Liver (tissue), 9 donors: ENCODE results near the gene TMEM175. TPM values are rescaled to one million over a fixed set of nuclear protein-coding genes. Genes with fewer than 3 reads are reported as not detected.

ENCODE experiments used
- DNase-seq: peaks from one replicate; pipeline ENCODE4 v3.0.0-alpha.2; 2017; ENCODE audit warnings: low spot score
- H3K27ac ChIP-seq, 2 donors: one replicate each; pipeline ENCODE4 v1.7.0; 2013; ENCODE audit warnings: inconsistent platforms in 2 of 2, low read length in 2 of 2, control low read depth in 1 of 2, low read depth in 1 of 2, mild to moderate bottlenecking in 1 of 2
- H3K27me3 ChIP-seq, 4 donors: one replicate each; pipeline versions ENCODE4 v1.6.1 to v1.7.0; 2013; ENCODE audit warnings: low read length in 3 of 4, inconsistent platforms in 1 of 4, mild to moderate bottlenecking in 1 of 4, moderate library complexity in 1 of 4; ENCODE audit not compliant: control insufficient read depth in 4 of 4, insufficient read depth in 4 of 4
- H3K36me3 ChIP-seq, 4 donors: one replicate each; pipeline versions ENCODE4 v1.6.1 to v1.7.0; 2013; ENCODE audit warnings: low read length in 3 of 4, mild to moderate bottlenecking in 3 of 4, low read depth in 1 of 4, moderate library complexity in 1 of 4; ENCODE audit not compliant: control insufficient read depth in 4 of 4, insufficient read depth in 3 of 4
- H3K4me1 ChIP-seq, 4 donors: one replicate each; pipeline versions ENCODE4 v1.6.1 to v1.7.0; 2013; ENCODE audit warnings: low read length in 3 of 4, mild to moderate bottlenecking in 3 of 4, moderate library complexity in 1 of 4; ENCODE audit not compliant: control insufficient read depth in 4 of 4, insufficient read depth in 4 of 4
- H3K4me3 ChIP-seq, 3 donors: one replicate each; pipeline versions ENCODE4 v1.6.1 to v1.7.0; 2013; ENCODE audit warnings: low read length in 3 of 3, control low read depth in 1 of 3, low read depth in 1 of 3, mild to moderate bottlenecking in 1 of 3
- H3K9ac ChIP-seq, 2 donors: one replicate each; pipeline ENCODE4 v1.7.0; 2013; ENCODE audit warnings: low read length in 2 of 2, mild to moderate bottlenecking in 2 of 2, moderate library complexity in 2 of 2, control low read depth in 1 of 2, low read depth in 1 of 2
- H3K9me3 ChIP-seq, 4 donors: one replicate each; pipeline versions ENCODE4 v1.6.1 to v1.7.0; 2013; ENCODE audit warnings: low read length in 3 of 4; ENCODE audit not compliant: control insufficient read depth in 4 of 4
- EGR1 ChIP-seq, 2 donors: IDR thresholded peaks; 2 replicates each; pipeline ENCODE4 v1.6.1; 2016 to 2018; ENCODE audit warnings: antibody characterized with exemption in 2 of 2, low read depth in 2 of 2
- FOXA1 ChIP-seq: IDR thresholded peaks from 2 replicates; pipeline ENCODE4 v1.6.1; 2016; ENCODE audit warnings: antibody characterized with exemption
- FOXA2 ChIP-seq: IDR thresholded peaks from 2 replicates; pipeline ENCODE4 v1.6.1; 2016; ENCODE audit warnings: antibody characterized with exemption
- GABPA ChIP-seq, 2 donors: IDR thresholded peaks in 1 of 2; conservative IDR thresholded peaks in 1 of 2; 2 replicates each; pipeline ENCODE4 v1.6.1; 2016; ENCODE audit warnings: antibody characterized with exemption in 2 of 2, mild to moderate bottlenecking in 1 of 2, moderate library complexity in 1 of 2
- HNF4A ChIP-seq, 2 donors: conservative IDR thresholded peaks; 2 replicates each; pipeline ENCODE4 v1.6.1; 2016; ENCODE audit warnings: antibody characterized with exemption in 2 of 2, mild to moderate bottlenecking in 2 of 2
- HNF4G ChIP-seq: IDR thresholded peaks from 2 replicates; pipeline ENCODE4 v1.6.1; 2016; ENCODE audit warnings: antibody characterized with exemption
- JUND ChIP-seq, 2 donors: IDR thresholded peaks; 2 replicates each; pipeline ENCODE4 v1.6.1; 2016; ENCODE audit warnings: antibody characterized with exemption in 2 of 2
- NR2F2 ChIP-seq: IDR thresholded peaks from 2 replicates; pipeline ENCODE4 v1.6.1; 2016; ENCODE audit warnings: antibody characterized with exemption
- RAD21 ChIP-seq, 2 donors: IDR thresholded peaks; 2 replicates each; pipeline ENCODE4 v1.6.1; 2016; ENCODE audit warnings: antibody characterized with exemption in 2 of 2, mild to moderate bottlenecking in 2 of 2
- RXRA ChIP-seq, 2 donors: IDR thresholded peaks; 2 replicates each; pipeline ENCODE4 v1.6.1; 2017 to 2018; ENCODE audit warnings: antibody characterized with exemption in 2 of 2, mild to moderate bottlenecking in 1 of 2
- SP1 ChIP-seq: IDR thresholded peaks from 2 replicates; pipeline ENCODE4 v1.6.1; 2018; ENCODE audit warnings: antibody characterized with exemption, mild to moderate bottlenecking
- TAF1 ChIP-seq: conservative IDR thresholded peaks from 2 replicates; pipeline ENCODE4 v1.6.1; 2016; ENCODE audit warnings: antibody characterized with exemption, mild to moderate bottlenecking
- YY1 ChIP-seq: IDR thresholded peaks from 2 replicates; pipeline ENCODE4 v1.6.1; 2016; ENCODE audit warnings: antibody characterized with exemption, mild to moderate bottlenecking
- WGBS: extraction: QIAGEN DNeasy Blood & Tissue Kit; methylation state at CpG from one replicate; pipeline ENCODE4 v1.1.7; 2013; 5-methylcytosine and 5-hydroxymethylcytosine counted together
- polyA plus RNA-seq, 2 donors: library from polyadenylated mRNA; stranded (reverse) in 1 of 2; unstranded in 1 of 2; fragments of 200-250 nt in 1 of 2; fragments of >200 nt in 1 of 2; fragmentation: Nextera tagmentation in 1 of 2; extraction: Ambion mirVana in 1 of 2; gene quantifications; one replicate each; pipeline versions ENCODE4 v1.2.1 to v1.2.3, GENCODE V29; 2013 to 2015
- total RNA-seq, 2 donors: library from RNA; depleted of rRNA; stranded (reverse); fragments of >200 nt; gene quantifications; one replicate each; pipeline ENCODE4 v1.2.3, GENCODE V29; 2014
- TF ChIP-seq, protein P1 (sequence below): fragments of 150-350 bp; IDR thresholded peaks from 2 replicates; pipeline ENCODE4 v1.5.1; 2017; ENCODE audit warnings: improper control_type of control experiment, low read depth, low read length; ENCODE audit not compliant: missing input control
- TF ChIP-seq, protein P2 (sequence below): IDR thresholded peaks from 2 replicates; pipeline ENCODE4 v1.6.1; 2016; ENCODE audit warnings: antibody characterized with exemption, mild to moderate bottlenecking
- TF ChIP-seq, protein P3 (sequence below): IDR thresholded peaks from 2 replicates; pipeline ENCODE4 v1.6.1; 2016; ENCODE audit warnings: antibody characterized with exemption
- TF ChIP-seq, protein P4 (sequence below): IDR thresholded peaks from 2 replicates; pipeline ENCODE4 v1.6.1; 2016; ENCODE audit warnings: antibody characterized with exemption
- TF ChIP-seq, protein P5 (sequence below): IDR thresholded peaks from 2 replicates; pipeline ENCODE4 v1.6.1; 2016; ENCODE audit warnings: antibody characterized with exemption
- donor health status: healthy.
- donor health status: healthy.
- donor health status: healthy.
- donor health status: healthy.
- donor health status: healthy.

TMEM175 gene
- total and polyA plus RNA-seq, 4 donors = 18.6 to 26.3 (median 25.5) TPM

DNA sequence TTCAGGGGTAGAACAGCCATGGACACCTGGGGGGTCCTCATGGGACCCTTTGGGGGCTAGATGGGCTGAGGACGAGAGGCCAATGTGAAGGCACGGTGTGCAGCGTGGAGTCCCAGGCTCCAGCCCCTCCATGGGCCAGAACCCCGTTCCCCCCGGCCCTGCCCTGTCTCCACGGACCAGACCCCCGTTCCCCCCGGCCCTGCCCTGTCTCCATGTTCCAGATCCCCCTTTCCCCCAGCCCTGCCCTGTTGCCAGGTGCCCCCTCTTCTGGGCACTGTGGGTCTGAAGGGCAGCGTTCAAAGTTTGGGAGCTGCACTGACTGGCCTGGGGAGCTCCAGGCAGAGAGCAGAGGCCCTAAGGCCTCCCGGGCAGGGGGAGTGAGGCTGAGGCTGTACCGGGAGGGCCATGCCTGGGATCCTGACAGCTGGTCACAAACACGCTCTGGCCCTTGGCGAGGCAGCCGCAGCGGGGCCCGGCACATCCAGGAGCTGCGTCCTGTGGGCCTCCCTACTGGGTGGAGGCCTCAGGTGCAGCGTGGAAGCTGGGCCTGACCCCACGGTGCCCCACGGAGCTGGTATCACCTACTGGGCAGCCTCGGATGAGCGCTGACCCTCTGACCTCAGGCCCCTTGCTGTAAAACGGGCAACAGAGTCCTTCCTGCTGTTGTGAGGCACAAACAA lies 32.2 kb downstream of the TMEM175 start:
- Histone ChIP-seq H3K9me3 (no peaks in the 10 kb centered on the region), H3K27ac (no peak overlapping the region), H3K4me1 (no peaks in the 10 kb centered on the region), H3K9ac (no peak overlapping the region), H3K27me3 (no peaks in the 10 kb centered on the region), H3K4me3 (no peak overlapping the region), H3K36me3 (peaks cover 0 to 23% (median 2%) of the 10 kb centered on the region in 4 donors)
- TF ChIP-seq HNF4G = no peak
- no peak for TF ChIP-seq EGR1 (IDR thresholded peaks at IDR 0.05; ENCODE audit: low read depth in 2 of 2)
- TF ChIP-seq, protein P1, sequence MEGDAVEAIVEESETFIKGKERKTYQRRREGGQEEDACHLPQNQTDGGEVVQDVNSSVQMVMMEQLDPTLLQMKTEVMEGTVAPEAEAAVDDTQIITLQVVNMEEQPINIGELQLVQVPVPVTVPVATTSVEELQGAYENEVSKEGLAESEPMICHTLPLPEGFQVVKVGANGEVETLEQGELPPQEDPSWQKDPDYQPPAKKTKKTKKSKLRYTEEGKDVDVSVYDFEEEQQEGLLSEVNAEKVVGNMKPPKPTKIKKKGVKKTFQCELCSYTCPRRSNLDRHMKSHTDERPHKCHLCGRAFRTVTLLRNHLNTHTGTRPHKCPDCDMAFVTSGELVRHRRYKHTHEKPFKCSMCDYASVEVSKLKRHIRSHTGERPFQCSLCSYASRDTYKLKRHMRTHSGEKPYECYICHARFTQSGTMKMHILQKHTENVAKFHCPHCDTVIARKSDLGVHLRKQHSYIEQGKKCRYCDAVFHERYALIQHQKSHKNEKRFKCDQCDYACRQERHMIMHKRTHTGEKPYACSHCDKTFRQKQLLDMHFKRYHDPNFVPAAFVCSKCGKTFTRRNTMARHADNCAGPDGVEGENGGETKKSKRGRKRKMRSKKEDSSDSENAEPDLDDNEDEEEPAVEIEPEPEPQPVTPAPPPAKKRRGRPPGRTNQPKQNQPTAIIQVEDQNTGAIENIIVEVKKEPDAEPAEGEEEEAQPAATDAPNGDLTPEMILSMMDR = no peak
- no peak for TF ChIP-seq RAD21 (IDR thresholded peaks at IDR 0.05)
- no peak for TF ChIP-seq FOXA1
- TF ChIP-seq HNF4A (conservative IDR thresholded peaks at IDR 0.05) = no peak
- TF ChIP-seq YY1 = no peak
- TF ChIP-seq, protein P2, sequence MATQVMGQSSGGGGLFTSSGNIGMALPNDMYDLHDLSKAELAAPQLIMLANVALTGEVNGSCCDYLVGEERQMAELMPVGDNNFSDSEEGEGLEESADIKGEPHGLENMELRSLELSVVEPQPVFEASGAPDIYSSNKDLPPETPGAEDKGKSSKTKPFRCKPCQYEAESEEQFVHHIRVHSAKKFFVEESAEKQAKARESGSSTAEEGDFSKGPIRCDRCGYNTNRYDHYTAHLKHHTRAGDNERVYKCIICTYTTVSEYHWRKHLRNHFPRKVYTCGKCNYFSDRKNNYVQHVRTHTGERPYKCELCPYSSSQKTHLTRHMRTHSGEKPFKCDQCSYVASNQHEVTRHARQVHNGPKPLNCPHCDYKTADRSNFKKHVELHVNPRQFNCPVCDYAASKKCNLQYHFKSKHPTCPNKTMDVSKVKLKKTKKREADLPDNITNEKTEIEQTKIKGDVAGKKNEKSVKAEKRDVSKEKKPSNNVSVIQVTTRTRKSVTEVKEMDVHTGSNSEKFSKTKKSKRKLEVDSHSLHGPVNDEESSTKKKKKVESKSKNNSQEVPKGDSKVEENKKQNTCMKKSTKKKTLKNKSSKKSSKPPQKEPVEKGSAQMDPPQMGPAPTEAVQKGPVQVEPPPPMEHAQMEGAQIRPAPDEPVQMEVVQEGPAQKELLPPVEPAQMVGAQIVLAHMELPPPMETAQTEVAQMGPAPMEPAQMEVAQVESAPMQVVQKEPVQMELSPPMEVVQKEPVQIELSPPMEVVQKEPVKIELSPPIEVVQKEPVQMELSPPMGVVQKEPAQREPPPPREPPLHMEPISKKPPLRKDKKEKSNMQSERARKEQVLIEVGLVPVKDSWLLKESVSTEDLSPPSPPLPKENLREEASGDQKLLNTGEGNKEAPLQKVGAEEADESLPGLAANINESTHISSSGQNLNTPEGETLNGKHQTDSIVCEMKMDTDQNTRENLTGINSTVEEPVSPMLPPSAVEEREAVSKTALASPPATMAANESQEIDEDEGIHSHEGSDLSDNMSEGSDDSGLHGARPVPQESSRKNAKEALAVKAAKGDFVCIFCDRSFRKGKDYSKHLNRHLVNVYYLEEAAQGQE = no peak
- TF ChIP-seq, protein P3, sequence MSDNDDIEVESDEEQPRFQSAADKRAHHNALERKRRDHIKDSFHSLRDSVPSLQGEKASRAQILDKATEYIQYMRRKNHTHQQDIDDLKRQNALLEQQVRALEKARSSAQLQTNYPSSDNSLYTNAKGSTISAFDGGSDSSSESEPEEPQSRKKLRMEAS = no peak
- no peak for TF ChIP-seq RXRA (IDR thresholded peaks at IDR 0.05)
- no peak for TF ChIP-seq NR2F2
- TF ChIP-seq SP1 = no peak
- no peak for TF ChIP-seq GABPA (IDR thresholded peaks at IDR 0.05 in 1 of 2, conservative IDR thresholded peaks at IDR 0.05 in 1 of 2)
- no peak for TF ChIP-seq TAF1
- TF ChIP-seq, protein P4, sequence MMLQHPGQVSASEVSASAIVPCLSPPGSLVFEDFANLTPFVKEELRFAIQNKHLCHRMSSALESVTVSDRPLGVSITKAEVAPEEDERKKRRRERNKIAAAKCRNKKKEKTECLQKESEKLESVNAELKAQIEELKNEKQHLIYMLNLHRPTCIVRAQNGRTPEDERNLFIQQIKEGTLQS = no peak
- TF ChIP-seq JUND (IDR thresholded peaks at IDR 0.05) = no peak
- DNase-seq = no peak
- WGBS = 92% methylated on average over 23 of the region's 23 CpGs

DNA sequence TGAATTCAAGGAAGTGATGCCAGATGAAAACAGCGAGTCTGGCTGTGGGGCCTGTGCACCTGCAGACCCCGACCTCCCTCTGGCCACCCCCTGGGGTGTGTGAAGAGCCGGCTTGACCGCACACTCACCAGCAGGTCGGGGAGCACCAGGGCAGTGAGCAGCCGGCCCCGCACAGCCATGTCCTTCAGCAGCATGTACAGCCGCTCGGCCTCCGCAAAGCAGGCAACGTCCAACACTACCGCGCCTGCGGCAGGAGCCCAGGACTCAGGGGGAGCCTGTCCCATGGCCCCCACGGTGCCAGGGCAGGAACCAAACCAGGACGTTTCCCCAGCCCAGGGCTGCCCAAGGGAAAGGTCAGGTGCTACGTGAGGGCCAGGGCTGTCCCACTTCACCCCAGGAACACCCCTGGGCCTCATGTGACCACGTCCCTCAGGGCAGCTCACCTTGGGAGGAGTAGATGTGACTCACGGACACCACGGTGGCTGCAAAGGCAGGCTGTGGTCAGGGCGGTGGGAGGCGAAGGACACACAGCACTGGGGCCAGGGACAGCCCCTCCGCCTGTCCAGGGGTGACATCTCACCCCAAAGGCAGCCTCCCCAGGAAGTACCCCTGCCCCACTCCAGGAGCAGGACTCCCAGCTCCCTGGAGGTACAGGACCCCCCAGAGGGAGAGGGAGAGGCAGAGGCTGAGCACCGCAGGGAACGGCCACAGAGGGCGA lies 32.9 kb downstream of the TMEM175 start:
- no peak overlapping the region for H3K27ac ChIP-seq
- H3K9me3 ChIP-seq = no peaks in the 10 kb centered on the region
- no peaks in the 10 kb centered on the region for H3K27me3 ChIP-seq
- WGBS = 95% methylated on average over 26 of the region's 26 CpGs
- DNase-seq = no peak
- H3K4me1 ChIP-seq = no peaks in the 10 kb centered on the region
- peaks cover 0 to 23% (median 2%) of the 10 kb centered on the region in 4 donors for H3K36me3 ChIP-seq
- TF ChIP-seq JUND (IDR thresholded peaks at IDR 0.05) (no peak), HNF4G (no peak), FOXA2 (no peak), GABPA (IDR thresholded peaks at IDR 0.05 in 1 of 2, conservative IDR thresholded peaks at IDR 0.05 in 1 of 2) (no peak), YY1 (no peak)
- TF ChIP-seq, protein P3 = no peak
- TF ChIP-seq, protein P4 = no peak
- TF ChIP-seq, protein P5, sequence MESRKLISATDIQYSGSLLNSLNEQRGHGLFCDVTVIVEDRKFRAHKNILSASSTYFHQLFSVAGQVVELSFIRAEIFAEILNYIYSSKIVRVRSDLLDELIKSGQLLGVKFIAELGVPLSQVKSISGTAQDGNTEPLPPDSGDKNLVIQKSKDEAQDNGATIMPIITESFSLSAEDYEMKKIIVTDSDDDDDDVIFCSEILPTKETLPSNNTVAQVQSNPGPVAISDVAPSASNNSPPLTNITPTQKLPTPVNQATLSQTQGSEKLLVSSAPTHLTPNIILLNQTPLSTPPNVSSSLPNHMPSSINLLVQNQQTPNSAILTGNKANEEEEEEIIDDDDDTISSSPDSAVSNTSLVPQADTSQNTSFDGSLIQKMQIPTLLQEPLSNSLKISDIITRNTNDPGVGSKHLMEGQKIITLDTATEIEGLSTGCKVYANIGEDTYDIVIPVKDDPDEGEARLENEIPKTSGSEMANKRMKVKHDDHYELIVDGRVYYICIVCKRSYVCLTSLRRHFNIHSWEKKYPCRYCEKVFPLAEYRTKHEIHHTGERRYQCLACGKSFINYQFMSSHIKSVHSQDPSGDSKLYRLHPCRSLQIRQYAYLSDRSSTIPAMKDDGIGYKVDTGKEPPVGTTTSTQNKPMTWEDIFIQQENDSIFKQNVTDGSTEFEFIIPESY = no peak
- H3K9ac ChIP-seq = no peak overlapping the region
- H3K4me3 ChIP-seq = no peak overlapping the region
